GM23248 (cell line): ENCODE data around the gene NCF1.

Experiments
- EZH2 ChIP-seq: fragments of 200-600 bp; sonication (generic); IDR thresholded peaks from 2 replicates; pipeline ENCODE4 v1.6.1; 2018; ENCODE audit warnings: antibody characterized with exemption, mild to moderate bottlenecking; ENCODE audit not compliant: insufficient read depth, poor library complexity, severe bottlenecking
- EZH2phosphoT487 ChIP-seq: fragments of 200-600 bp; sonication (generic); IDR thresholded peaks from 2 replicates; pipeline ENCODE4 v1.6.1; 2018; ENCODE audit warnings: antibody characterized with exemption, moderate library complexity, mild to moderate bottlenecking, low read depth; ENCODE audit not compliant: insufficient read depth

DNA sequence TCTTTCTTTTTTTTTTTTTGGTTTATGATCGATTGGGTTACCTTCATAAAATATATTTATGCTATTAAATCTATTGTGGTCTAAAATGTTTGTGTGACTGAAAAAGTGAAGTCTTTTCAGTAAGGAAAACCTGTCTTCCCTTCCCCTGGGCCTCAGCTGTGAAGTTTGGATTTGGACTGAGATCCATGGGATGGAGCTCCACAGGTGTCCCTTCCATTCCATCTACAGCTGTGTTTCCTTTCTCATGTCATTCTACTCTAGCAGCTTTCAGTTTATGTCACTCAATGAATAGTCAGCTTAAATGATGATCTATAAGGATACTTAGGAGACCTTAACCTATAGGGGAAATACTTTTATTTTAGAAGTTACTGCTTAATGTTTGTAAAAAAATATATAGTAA lies 48.0 kb upstream of the NCF1 start:
- TF ChIP-seq EZH2 = no peak
- no peak for TF ChIP-seq EZH2phosphoT487
